RPMI8226 (cell line): ENCODE results near the gene MKLN1.

Source experiments
- DNase-seq: peaks from one replicate; pipeline ENCODE4 v3.0.0-alpha.2; 2015

Gene MKLN1

GRCh38 chr7:131529179-131529578 is 201.5 kb downstream of the MKLN1 start:
- no peak for DNase-seq

GRCh38 chr7:131529617-131530016 is 201.9 kb downstream of the MKLN1 start:
- no peak for DNase-seq

GRCh38 chr7:131530137-131530536 is 202.5 kb downstream of the MKLN1 start:
- no peak for DNase-seq

GRCh38 chr7:131532570-131533091 is 205.0 kb downstream of the MKLN1 start:
- no peak for DNase-seq

DNA sequence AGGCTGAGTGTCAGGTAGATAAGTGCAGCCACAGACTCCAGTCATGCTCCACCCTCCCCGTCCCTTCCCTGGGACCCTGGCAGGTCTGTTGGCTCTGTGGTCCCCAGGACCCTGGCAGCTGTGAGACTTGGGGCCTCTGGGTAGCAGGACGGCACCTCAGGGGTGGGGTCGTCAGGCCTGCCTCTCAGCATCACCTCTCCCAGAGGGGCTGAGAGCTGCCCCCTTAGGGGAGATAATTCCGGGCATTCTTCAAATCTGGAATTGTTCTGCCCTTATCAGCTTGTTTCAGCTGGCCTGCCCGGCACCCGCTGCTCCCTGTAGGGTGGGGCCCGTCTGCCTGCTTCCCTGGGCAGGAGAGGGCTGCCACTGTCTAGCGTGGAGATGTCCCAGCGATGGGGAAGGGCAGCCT is 205.5 kb downstream of the MKLN1 start:
- DNase-seq: no peak

- no peak for DNase-seq
These were observed 206.2 kb downstream of the MKLN1 start for GRCh38 chr7:131533566-131534561.

- no peak for DNase-seq
These were observed 208.7 kb downstream of the MKLN1 start for GRCh38 chr7:131536361-131536849.

GRCh38 chr7:131537571-131537978 is 209.9 kb downstream of the MKLN1 start:
- no peak for DNase-seq

GRCh38 chr7:131538071-131538812 is 210.6 kb downstream of the MKLN1 start:
- DNase-seq: no peak

DNA sequence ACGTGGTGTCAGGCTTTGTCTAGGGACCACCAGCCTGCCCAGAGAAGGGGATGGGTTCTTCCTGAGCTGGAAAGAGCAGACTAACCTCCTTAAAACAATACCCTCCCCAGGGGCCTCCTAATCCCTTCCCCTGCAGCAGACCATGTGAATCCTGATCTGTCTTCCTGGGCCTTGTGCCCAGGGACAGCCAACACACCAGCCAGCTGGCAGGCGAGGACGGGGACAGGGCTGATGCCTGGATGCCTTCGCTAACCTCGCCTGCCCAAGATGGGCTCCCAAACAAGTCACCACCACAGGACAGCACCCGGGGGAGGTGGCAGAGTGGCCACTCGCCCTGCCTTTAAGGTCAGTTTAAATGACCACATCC is 211.1 kb downstream of the MKLN1 start:
- DNase-seq: no peak

DNA sequence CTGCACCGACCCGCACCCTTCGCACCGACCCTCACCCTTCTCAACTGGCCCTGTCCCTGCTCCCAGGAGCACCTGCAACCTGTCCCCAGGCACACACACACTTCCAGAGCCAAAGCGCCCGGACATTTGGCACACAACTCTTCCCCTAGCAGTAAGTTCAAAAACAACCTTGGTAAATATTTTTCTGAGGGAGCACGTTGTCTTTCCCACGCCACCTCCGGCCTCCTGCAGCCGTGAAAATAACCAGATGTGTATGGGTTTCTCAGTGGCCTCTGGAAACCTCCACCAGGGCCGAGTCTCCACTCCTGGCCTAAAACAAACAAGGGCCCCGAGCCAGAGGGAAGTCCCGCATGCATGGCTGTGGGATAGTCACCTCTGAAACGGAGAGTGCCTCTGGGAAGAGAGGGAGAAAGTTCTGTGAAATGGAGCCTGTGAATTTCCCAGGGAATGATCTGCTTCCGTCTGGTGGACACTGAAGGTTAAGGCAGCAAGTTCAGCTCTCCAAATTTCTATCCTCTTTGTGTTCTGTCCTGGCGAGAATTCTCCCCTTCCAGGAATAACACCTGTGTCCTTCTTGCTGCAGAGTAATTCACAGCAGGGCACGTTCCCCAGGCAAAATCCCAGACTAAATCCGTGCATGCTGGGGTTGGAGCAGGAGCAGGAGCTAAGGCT is 213.0 kb downstream of the MKLN1 start:
- DNase-seq: no peak

GRCh38 chr7:131543298-131543697 is 215.6 kb downstream of the MKLN1 start:
- no peak for DNase-seq

DNA sequence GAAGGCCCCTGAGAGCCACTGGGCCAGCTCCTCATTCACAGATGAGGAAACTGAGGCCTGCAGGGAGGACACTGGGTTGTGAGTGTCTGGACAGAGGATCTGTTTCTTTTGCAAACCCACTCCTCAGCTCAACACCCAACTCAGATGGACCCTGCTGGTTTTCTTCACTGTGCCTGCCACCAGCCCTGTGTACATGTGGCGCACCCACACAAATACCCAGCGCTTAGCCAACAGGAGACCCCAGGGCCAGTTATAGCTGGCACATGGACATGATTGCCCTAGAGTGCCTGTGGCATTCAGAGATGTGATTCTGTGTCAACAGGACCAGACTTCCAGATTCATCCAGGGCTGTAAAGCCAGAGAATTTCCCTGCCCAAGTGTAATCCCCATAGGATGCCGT is 216.3 kb downstream of the MKLN1 start:
- no peak for DNase-seq

GRCh38 chr7:131544449-131545301 is 217.0 kb downstream of the MKLN1 start:
- DNase-seq: peak; percentile 48

DNA sequence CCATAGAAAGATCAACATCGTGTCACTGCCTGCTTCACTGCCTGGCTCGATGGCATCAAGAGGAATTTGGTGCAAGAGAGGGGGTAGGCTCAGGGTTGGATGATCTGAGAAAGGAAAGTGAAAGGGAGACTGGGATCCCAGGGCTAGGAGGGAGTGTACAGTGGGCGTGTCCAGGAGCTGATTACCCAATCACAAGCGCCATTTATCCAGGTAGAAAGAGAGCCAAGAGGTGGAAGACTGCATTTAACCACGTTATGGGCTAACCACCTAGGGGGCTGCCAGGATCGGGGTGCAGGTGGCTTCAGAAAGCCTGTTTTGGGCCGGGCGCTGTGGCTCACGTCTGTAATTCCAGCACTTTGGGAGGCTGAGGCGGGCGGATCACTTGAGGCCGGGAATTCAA is 218.4 kb downstream of the MKLN1 start:
- DNase-seq: no peak
